AG04450 (cell line): ENCODE measurements around the gene ALDH1L1. TPM values are rescaled to one million over a fixed set of nuclear protein-coding genes. Genes with fewer than 3 reads are reported as not detected.

ENCODE experiments used
- CTCF ChIA-PET: fragments of 300-600, 350-600 bp; formaldehyde crosslinking; extraction: SDS; loops from one replicate; lab custom pipeline; 2022; ENCODE audit warnings: antibody characterized with exemption, inconsistent platforms; lab: Charles Lee
- POLR2A ChIA-PET: fragments of 350-600 bp; formaldehyde crosslinking; extraction: SDS; loops from one replicate; lab custom pipeline; 2021; ENCODE audit warnings: antibody characterized with exemption, inconsistent platforms; lab: Yijun Ruan, JAX
- DNase-seq: peaks from one replicate; pipeline ENCODE4 v3.0.0-alpha.2; 2011; ENCODE audit warnings: low read depth, low spot score
- H3K27ac ChIP-seq: one replicate; pipeline ENCODE4 v1.5.1; 2012; ENCODE audit warnings: low read depth, low read length, control low read depth
- H3K27me3 ChIP-seq: one replicate; pipeline ENCODE4 v1.6.0; 2012; ENCODE audit warnings: low read length; ENCODE audit not compliant: control insufficient read depth, insufficient read depth
- H3K4me3 ChIP-seq: 2 replicates; pipeline ENCODE4 v1.5.1; 2011; ENCODE audit warnings: mild to moderate bottlenecking, low read depth, low read length, control low read depth
- H3K9me3 ChIP-seq: 2 replicates; pipeline ENCODE4 v1.5.1; 2012; ENCODE audit warnings: low read length; ENCODE audit not compliant: control insufficient read depth, insufficient read depth
- polyA plus RNA-seq: library from polyadenylated mRNA; depleted of rRNA; stranded (reverse); fragments of >200 nt; gene quantifications from 2 replicates; pipeline ENCODE4 v1.2.3, GENCODE V29; 2011
- TF ChIP-seq, protein P1 (sequence below): IDR thresholded peaks from 2 replicates; pipeline ENCODE4 v1.5.1; 2011; ENCODE audit warnings: low read depth, low read length, control low read depth, inconsistent platforms

The ALDH1L1 gene
- polyA plus RNA-seq, 1 experiment, result not detected

- POLR2A ChIA-PET, result no interaction called here
- no peak for DNase-seq
- no peak overlapping the region for H3K27ac ChIP-seq
- CTCF ChIA-PET, result interaction anchor here (0.7 kb wide), 1 partner anchor 12 kb away, joined by 3 read pairs; no protein-coding TSS in a partner anchor
- H3K9me3 ChIP-seq, result no peaks in the 10 kb centered on the region
- no peak overlapping the region for H3K4me3 ChIP-seq
- H3K27me3 ChIP-seq, result peaks cover 36% of the 10 kb centered on the region
- TF ChIP-seq, protein P1, sequence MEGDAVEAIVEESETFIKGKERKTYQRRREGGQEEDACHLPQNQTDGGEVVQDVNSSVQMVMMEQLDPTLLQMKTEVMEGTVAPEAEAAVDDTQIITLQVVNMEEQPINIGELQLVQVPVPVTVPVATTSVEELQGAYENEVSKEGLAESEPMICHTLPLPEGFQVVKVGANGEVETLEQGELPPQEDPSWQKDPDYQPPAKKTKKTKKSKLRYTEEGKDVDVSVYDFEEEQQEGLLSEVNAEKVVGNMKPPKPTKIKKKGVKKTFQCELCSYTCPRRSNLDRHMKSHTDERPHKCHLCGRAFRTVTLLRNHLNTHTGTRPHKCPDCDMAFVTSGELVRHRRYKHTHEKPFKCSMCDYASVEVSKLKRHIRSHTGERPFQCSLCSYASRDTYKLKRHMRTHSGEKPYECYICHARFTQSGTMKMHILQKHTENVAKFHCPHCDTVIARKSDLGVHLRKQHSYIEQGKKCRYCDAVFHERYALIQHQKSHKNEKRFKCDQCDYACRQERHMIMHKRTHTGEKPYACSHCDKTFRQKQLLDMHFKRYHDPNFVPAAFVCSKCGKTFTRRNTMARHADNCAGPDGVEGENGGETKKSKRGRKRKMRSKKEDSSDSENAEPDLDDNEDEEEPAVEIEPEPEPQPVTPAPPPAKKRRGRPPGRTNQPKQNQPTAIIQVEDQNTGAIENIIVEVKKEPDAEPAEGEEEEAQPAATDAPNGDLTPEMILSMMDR, result no peak
Observed at GRCh38 chr3:126186749-126187148, 6.4 kb upstream of the ALDH1L1 start.

DNA sequence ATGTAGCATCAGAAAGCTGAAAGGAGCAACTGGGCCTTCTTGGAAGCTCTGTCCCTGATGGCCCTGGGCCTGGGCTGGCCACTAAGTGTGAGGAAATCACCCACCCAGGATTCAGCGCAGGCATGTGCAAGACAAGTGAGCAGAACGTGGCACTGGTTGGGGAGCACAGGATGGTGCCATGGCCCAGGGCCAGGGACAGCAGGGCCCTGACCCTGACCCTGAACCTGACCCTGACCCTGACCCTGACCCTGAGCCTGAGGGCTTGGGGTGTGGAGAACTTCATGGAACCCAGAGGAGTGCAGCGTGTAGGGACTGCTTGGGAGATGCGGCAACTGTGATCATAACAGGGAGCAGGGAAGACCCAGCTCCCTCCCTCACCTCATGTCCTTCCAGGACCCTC lies 5.9 kb upstream of the ALDH1L1 start:
- H3K27ac ChIP-seq, result no peak overlapping the region
- ChIA-PET CTCF (no interaction called here), POLR2A (no interaction called here)
- no peaks in the 10 kb centered on the region for H3K9me3 ChIP-seq
- DNase-seq, result no peak
- peaks cover 34% of the 10 kb centered on the region for H3K27me3 ChIP-seq
- TF ChIP-seq, protein P1, result no peak
- no peak overlapping the region for H3K4me3 ChIP-seq

DNA sequence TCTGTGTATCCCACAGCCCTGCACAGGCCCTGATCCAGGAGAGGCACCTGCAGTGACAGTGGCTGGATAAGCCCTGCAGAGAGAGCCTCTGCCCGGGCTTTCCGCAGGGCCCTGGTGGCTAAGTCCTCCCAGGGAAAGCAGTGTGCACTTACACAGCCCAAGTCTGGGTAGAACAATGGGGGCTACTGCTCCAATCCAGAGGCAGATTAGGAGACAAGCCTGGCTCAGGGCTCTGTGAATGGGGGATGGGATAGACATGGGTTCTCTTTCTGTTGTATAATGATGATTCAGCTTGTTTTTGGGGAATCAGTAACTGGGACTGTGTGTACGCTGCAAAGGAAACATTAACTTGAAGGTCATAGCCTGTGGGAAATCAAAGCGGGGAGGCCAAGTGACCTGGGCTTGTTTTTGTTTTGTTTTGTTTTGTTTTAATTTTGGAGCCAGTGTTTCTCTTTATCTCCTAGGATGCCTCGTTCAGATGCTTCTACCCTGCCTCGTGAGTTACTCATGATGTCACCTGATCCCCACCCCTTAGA lies 4.1 kb upstream of the ALDH1L1 start:
- TF ChIP-seq, protein P1, result no peak
- no peak for DNase-seq
- ChIA-PET POLR2A (no interaction called here), CTCF (interaction anchor here (1.5 kb wide), 1 partner anchor 14 kb away, joined by 4 read pairs; no protein-coding TSS in a partner anchor)
- H3K9me3 ChIP-seq, result no peaks in the 10 kb centered on the region; the same call in 1 of the 2 replicates
- H3K4me3 ChIP-seq, result no peak overlapping the region
- H3K27me3 ChIP-seq, result peaks cover 47% of the 10 kb centered on the region
- no peak overlapping the region for H3K27ac ChIP-seq

DNA sequence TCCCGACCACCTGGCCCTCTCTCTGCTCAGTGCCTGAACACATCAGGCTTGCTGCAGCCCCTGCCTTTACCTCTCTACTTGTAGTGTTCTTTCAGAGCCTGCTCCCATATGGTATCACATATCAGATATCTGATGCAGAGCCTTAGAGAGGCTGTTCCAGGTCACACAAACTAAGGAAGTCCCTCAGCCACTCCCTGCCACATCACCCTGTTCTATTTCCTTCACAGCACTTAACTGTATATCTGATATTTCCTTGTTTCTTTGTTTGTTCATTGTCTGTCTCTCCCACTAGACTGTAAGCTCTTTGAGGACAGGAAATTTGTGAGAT lies 976 bp upstream of the ALDH1L1 start:
- Histone ChIP-seq H3K4me3 (no peak overlapping the region), H3K27me3 (peaks cover 46% of the 10 kb centered on the region), H3K9me3 (no peaks in the 10 kb centered on the region; the same call in 1 of the 2 replicates), H3K27ac (no peak overlapping the region)
- no peak for DNase-seq
- ChIA-PET POLR2A (no interaction called here), CTCF (no interaction called here)
- TF ChIP-seq, protein P1, result no peak

- H3K27ac ChIP-seq, result no peak overlapping the region
- no peak for DNase-seq
- ChIA-PET CTCF (no interaction called here), POLR2A (no interaction called here)
- TF ChIP-seq, protein P1, result no peak
- peak overlapping the region; percentile 17; the same call in 1 of the 2 replicates for H3K4me3 ChIP-seq
- no peaks in the 10 kb centered on the region; the same call in 1 of the 2 replicates for H3K9me3 ChIP-seq
- peaks cover 43% of the 10 kb centered on the region for H3K27me3 ChIP-seq
Observed at GRCh38 chr3:126179825-126180476, 435 bp downstream of the ALDH1L1 start.
